Measurements from ENCODE around the gene ASIC4.

GRCh38 chr2:219571311-219572236 is 57.3 kb downstream of the ASIC4 start, which contains the start of gene OBSL1:
- TF ChIP-seq CTCF (conservative IDR thresholded peaks at IDR 0.05; ENCODE audit: low read depth, low read length) (no peak), POLR2A (IDR thresholded peaks at IDR 0.05; ENCODE audit: low read depth, low read length) (no peak), MAZ (IDR thresholded peaks at IDR 0.05; ENCODE audit: borderline replicate concordance, low read depth, low read length) (0 out of 2 replicates have a peak, but pooled peaks have one; percentile 24), RCOR1 (IDR thresholded peaks at IDR 0.05; ENCODE audit: insufficient replicate concordance, low read length) (no peak), CEBPB (IDR thresholded peaks at IDR 0.05; ENCODE audit: low read depth, low read length) (no peak), SMC3 (IDR thresholded peaks at IDR 0.05; ENCODE audit: low read depth, low read length) (no peak), FOS (IDR thresholded peaks at IDR 0.05; ENCODE audit: low read depth, low read length) (0 out of 2 replicates have a peak, but pooled peaks have one; percentile 8), MAFK (IDR thresholded peaks at IDR 0.05; ENCODE audit: low read depth, low read length) (no peak), RAD21 (IDR thresholded peaks at IDR 0.05; ENCODE audit: low read length) (no peak), BHLHE40 (IDR thresholded peaks at IDR 0.05; ENCODE audit: low read depth, low read length) (no peak), USF2 (IDR thresholded peaks at IDR 0.05; ENCODE audit: low read depth, low read length) (no peak), NFE2L2 (IDR thresholded peaks at IDR 0.05; ENCODE audit: low read depth, low read length) (no peak), RFX5 (IDR thresholded peaks at IDR 0.05; ENCODE audit: low read depth, low read length) (no peak), ELK1 (IDR thresholded peaks at IDR 0.05; ENCODE audit: borderline replicate concordance, low read depth, low read length) (no peak)
